SIG-M5 (cell line): ENCODE measurements around the gene NT5DC3.

ENCODE experiments used
- DNase-seq: peaks from one replicate; lab custom pipeline; 2025; lab: John Stamatoyannopoulos, UW

The NT5DC3 gene

DNA sequence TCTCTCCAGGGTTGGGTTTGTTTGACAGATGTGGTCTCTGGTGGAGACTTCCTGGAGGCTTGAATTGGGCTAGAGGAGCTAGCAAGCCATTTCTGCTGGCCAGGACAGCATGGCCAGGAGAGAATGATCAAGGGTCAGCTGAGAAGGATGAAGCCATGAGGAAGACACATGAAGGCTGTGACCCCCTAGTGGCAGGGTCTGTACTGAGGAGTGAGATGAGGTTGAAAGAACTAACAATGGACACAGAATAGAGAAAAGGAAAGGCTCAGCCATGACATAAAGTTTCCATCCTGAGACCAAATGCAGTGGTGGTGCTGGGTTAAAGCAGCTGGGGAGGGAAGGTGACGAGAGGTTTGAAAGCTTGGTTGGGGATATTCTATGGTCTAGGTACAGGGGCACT, 89.9 kb downstream of the NT5DC3 start:
- no peak for DNase-seq

DNA sequence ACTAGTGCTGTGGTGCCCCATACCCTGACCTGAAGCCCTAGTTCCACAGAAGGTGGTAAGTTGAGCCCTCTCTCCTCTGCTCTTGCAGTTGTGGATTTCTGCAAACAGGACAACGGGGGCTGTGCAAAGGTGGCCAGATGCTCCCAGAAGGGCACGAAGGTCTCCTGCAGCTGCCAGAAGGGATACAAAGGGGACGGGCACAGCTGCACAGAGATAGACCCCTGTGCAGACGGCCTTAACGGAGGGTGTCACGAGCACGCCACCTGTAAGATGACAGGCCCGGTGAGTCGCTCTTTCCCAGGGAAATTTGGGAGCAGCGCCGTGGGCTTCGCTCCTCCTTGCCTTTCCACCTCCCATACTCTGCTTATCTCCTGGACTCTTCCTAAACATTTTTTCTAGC, 92.2 kb downstream of the NT5DC3 start:
- DNase-seq = no peak

DNA sequence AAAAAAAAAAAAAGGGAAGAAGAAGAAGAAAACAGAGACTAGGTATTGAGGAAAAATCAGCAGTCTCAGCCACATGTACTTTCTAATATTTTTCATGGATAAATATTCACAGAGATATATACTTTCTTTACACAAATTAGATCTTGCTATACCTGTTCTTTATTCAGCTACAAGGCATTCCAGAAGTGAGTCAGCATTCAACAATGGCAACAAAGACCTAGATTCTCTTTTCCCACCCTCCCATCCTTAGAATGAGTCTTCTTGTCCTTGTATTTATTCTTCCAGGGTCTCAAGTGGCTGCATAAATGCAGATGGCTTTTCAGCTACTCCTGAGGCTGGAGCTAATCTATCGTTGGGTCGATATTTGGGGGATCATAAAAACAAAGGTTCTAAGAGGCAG, 93.0 kb downstream of the NT5DC3 start:
- no peak for DNase-seq

DNA sequence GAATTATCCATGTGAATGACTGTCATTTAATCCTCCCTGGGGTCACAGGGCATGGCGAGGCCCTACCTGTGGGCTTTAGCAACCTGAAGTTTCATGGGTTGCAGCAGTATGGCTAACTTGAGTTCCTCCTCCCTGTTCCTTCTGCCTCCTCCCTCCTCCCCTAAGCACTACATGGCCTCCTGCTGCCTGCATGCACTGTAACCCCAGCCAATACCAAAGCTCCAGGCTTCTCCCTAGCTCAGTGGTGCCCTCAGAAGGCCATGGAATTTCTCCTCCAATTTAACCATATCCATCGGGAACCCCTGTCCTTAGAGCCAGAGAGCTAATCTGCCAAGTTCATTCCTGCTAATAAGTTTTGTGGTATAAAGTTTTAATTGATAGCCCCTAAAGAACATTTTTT, 95.1 kb downstream of the NT5DC3 start:
- no peak for DNase-seq

DNA sequence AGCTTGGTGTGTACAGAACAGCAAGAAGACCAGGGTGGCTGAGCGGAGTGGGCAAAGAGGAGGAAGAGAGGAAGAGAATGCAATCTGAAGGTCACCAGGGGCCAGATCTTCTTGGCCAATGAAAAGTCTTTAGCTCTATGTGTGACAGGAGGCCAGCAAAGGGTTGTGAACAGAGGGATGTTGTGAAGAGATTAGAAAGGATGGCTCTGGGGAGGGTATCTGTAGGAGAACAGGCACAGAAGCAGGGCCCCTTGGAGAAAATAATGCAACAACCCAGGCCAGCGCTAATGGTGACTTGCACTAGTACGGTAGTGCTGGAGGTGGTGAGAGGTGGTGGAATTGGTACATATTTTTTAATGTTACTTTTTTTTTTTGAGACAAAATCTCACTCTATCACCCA, 97.2 kb downstream of the NT5DC3 start:
- DNase-seq = no peak

DNA sequence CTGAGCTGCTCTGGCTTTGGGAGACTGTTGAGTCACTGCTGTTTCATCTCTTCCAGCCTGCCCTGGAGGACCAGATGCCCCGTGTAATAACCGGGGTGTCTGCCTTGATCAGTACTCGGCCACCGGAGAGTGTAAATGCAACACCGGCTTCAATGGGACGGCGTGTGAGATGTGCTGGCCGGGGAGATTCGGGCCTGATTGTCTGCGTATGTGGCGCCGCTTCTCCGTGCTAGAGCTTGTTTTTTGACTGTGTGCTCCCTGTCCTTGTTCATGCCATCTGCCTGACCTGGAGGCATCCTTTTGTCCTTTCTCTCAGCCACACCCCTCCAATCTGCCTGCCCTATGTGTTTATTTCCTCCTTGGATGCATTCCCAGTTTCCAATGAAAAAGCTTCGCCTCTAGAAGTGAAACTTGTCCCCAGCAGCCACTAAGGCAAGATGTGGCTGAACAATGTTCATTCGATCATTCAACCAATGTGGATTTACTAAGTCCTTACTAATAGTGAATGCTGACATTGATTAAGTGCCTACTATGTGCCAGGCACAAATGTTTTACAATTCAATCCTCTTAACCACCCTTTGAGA, 98.6 kb downstream of the NT5DC3 start:
- no peak for DNase-seq

DNA sequence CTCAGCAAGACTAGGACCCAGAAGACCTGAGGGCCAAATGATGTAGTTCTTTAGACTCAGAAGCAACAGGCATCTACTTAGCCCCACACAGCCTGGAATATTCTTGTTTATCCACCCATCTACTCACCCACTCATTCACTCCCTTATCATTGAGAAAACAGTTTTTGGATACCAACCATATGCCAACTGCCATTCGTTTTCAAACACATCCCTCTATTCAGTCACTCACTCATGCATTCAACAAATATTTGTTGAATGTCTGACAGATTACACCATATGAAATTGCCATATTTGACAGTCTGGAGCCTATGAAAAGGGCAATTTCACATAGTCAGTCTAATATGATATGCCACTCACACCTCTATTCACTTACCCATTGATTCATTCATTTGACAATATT, 103.2 kb downstream of the NT5DC3 start:
- no peak for DNase-seq

DNA sequence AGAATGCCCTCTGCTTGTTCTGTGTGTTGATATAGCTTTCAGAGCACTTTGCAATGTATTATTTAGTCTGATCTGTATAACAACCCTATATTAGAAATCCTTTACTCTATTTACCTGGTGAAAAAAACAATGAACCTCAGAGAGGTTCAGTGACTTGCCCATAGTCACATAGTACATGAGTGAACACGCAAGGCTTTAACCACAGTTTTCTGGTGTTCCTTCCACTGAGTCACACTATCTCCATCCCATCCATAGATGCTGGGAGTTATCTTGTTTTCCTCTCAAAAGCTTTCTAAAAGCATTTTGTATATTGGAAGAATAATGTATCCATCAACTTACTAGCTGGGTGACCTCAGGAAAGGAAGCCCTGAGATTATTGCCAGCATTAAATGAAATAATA, 104.5 kb downstream of the NT5DC3 start:
- no peak for DNase-seq

DNA sequence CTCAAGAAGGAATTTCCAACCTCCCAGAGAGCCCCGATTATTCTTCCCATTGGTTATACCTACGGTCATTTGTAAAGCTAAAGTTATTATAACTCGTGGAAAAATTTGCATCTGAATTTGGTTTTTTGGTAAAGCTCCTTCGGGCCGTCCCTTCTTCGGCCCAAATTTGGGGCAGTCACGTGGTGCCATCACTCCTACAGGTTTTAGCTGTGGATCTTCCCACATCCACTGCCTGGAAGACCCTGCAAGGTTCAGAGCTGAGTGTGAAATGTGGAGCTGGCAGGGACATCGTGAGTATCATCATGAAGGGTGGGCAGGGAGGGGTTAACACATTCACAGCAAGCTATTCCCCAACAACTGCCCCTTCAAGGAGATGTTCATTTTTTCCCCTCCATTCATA, 105.7 kb downstream of the NT5DC3 start:
- DNase-seq = no peak

DNA sequence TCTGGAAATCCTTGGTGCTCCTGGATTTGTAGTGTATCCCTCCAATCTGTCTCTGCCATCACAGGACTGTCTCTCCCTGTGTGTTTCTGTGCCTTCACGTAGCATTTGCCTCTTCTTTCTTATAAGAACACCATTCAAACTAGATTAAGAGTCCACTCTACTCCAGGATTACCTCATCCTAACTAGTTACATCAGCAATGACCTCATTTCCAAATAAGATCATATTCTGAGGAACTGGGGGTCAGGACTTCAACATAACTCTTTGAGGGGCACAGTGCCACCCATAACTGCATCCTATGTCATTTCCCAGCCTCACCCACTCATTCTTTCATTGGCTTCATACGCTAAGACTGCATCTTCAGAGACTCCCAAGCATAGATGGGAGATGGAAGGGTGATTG, 106.2 kb downstream of the NT5DC3 start:
- DNase-seq = no peak

DNA sequence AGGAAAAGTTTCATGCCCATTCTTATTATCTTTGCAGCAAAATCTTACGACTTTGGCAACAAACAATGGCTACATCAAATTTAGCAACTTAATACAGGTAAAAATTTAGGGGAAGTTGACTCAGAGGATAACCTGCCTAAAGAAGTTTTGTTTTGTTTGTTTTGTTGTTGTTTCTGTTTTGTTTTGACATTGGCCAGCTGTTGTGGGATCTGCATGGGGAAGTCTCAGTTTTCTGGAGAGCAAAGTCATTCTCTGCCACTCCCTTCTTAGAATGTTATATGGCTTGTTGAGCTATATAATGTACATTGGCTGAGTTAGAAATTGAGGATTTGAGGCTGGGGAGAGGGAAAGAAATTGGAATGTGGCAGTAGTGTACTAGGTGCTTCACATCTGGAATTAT, 109.5 kb downstream of the NT5DC3 start:
- DNase-seq = no peak

DNA sequence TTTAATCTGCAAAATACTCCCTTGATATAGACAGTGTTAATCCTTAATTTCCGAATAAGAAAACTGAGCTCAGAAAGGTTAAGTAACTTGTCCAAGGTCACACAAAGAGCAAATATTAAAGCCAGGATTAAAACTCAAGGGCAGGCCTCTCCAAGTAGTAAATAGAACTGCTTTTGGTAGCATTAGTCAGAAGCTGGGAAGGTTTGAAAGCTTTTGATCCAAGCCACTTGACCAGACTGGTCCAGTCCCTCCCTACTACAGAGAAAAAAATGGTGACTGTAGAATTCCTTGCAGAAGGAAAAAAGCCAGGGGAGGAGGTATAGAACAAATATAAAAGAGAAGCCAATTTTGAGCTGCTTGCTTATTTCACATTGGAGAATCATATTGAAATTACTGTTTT, 111.5 kb downstream of the NT5DC3 start:
- DNase-seq = no peak

DNA sequence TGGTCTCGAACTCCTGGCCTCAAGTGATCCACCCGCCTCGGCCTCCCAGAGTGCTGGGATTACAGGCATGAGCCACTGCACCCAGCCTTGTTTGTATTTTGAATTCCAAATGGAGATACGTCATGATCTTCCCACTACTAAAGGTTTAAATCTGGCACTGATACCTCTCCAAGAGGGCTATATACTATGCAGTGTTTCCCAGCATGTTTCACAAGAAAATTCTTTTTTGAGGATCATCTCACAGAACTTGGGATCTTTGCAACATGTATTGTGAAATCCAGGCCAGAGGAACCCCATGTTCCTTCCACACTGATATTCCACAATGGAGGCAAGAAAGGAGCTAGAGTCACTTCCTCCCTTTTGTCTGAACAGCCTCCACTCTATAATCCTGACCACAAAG, 112.7 kb downstream of the NT5DC3 start:
- no peak for DNase-seq

DNA sequence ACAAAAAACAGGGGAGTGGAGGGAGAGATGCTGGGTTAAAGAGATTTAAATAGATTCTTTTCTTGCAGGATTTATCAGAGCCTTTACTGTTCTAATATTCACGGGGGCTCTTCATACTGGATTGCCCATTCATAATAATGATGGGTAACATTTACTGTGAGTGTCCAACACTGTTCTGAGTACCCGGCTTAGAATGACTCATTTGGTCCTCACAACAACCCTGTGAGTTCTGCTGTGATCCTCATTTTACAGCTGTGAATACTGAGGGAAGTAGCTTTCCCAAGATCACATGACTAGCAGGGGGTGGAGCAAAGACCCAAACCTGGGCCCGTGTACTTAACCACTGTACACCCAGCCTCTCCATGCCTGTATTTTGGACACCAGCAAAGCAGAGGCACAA, 113.4 kb downstream of the NT5DC3 start:
- DNase-seq = no peak

DNA sequence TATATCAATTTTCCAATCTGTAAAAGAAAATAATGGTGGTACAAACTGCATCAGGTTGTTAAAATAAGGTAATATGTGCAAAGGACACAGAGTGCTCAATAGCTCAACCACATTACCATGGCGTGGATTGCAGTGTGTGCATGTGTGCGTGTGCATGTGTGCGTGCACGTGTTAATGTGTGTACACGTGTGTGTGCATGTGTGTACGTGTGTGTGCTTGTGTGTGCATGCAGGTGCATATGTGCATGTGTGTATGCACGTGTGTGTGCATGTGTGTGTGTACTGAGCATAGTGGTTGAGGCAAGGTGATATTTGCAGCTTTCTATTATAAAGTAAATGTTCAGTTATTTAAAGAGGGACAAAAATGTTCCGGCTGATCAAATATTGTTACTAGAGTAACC, 115.6 kb downstream of the NT5DC3 start:
- DNase-seq = no peak
